HG03175 (cell line): ENCODE data around the gene HADHA.
"Not testable (repeated sequence)": the region's sequence is repeated elsewhere in the genome, so short reads cannot be mapped to it uniquely, and the experiment has no call there.

ENCODE experiments used
- ATAC-seq: cut with Tn5 transposase; IDR thresholded peaks from one replicate; pipeline ENCODE4 v1.9.1; 2021; ENCODE audit warnings: mild to moderate bottlenecking, moderate library complexity; ENCODE audit not compliant: unreplicated experiment

HADHA gene

GRCh38 chr2:26176279-26176615 is 68.2 kb downstream of the HADHA start:
- ATAC-seq, result no peak

GRCh38 chr2:26175466-26176278 is 68.8 kb downstream of the HADHA start:
- ATAC-seq, result no peak

- ATAC-seq, result no peak
Observed at GRCh38 chr2:26174691-26175465, 69.6 kb downstream of the HADHA start.

- no peak for ATAC-seq
Observed at GRCh38 chr2:26173776-26174482, 70.5 kb downstream of the HADHA start.

- ATAC-seq, result no peak
Observed at GRCh38 chr2:26172871-26173775, 71.3 kb downstream of the HADHA start, which contains the start of gene GAREM2. Gene GAREM2 (plus strand): TSS chr2:26173088. CDS start chr2:26173221, 133 bp downstream.

- no peak for ATAC-seq
Observed at GRCh38 chr2:26172189-26172870, 72.1 kb downstream of the HADHA start.

GRCh38 chr2:26170795-26171194 is 73.6 kb downstream of the HADHA start:
- no peak for ATAC-seq

GRCh38 chr2:26169681-26170414 is 74.6 kb downstream of the HADHA start:
- ATAC-seq, result no peak

- no peak for ATAC-seq
Observed at GRCh38 chr2:26169226-26169625, 75.2 kb downstream of the HADHA start.

- no peak for ATAC-seq
Observed at GRCh38 chr2:26168785-26169184, 75.6 kb downstream of the HADHA start.

- ATAC-seq, result not testable (repeated sequence)
Observed at GRCh38 chr2:26166541-26166940, 77.9 kb downstream of the HADHA start.

GRCh38 chr2:26165403-26165802 is 79.0 kb downstream of the HADHA start:
- ATAC-seq, result no peak

GRCh38 chr2:26164641-26165211 is 79.7 kb downstream of the HADHA start:
- ATAC-seq, result no peak

- no peak for ATAC-seq
Observed at GRCh38 chr2:26164231-26164630, 80.2 kb downstream of the HADHA start.

GRCh38 chr2:26162963-26163362 is 81.5 kb downstream of the HADHA start:
- no peak for ATAC-seq

- no peak for ATAC-seq
Observed at GRCh38 chr2:26161926-26162325, 82.5 kb downstream of the HADHA start.

GRCh38 chr2:26157580-26157979 is 86.9 kb downstream of the HADHA start:
- no peak for ATAC-seq

- ATAC-seq, result no peak
Observed at GRCh38 chr2:26150243-26150642, 94.2 kb downstream of the HADHA start.

GRCh38 chr2:26148501-26148900 is 95.9 kb downstream of the HADHA start:
- no peak for ATAC-seq
